ENCODE data around the gene TCTN2.

- TF ChIP-seq CTCF (IDR thresholded peaks at IDR 0.05; ENCODE audit: poor library complexity) = no peak
- TF ChIP-seq EZH2phosphoT487 (IDR thresholded peaks at IDR 0.05; ENCODE audit: low read depth, severe bottlenecking, unreplicated experiment) = no peak
- no peak for TF ChIP-seq EZH2 (IDR thresholded peaks at IDR 0.05; ENCODE audit: borderline replicate concordance)
Measured at GRCh38 chr12:123683964-123684363, 13.1 kb downstream of the TCTN2 start.

Data from hepatocyte (in vitro differentiated cells).